H1 (cell line): ENCODE data around the gene AQP2. TPM values are rescaled to one million over a fixed set of nuclear protein-coding genes. Genes with fewer than 3 reads are reported as not detected.

Experiments used
- CTCF ChIA-PET: fragments of 300-600 bp; sonication (Branson Sonifier 250); formaldehyde crosslinking; loops from one replicate; lab custom pipeline; 2021; ENCODE audit not compliant: partially characterized antibody; lab: Charles Lee
- POLR2A ChIA-PET: fragments of 300-600 bp; sonication (Branson Sonifier 250); formaldehyde crosslinking; loops from one replicate; lab custom pipeline; 2021; ENCODE audit warnings: inconsistent platforms; ENCODE audit not compliant: partially characterized antibody; lab: Charles Lee
- DNase-seq, 2 experiments: peaks; one replicate each; pipeline versions ENCODE4 v3.0.0 to v3.0.0-alpha.2; 2010 to 2022; ENCODE audit warnings: low spot score in 2 of 2, low read depth in 1 of 2, mixed read lengths in 1 of 2
- FAIRE-seq: peaks from 2 replicates; lab custom pipeline; 2011; peaks lifted over from hg19 to GRCh38; lab: Jason Lieb, UNC
- H2AFZ ChIP-seq: 2 replicates; pipeline ENCODE4 v1.8.1; 2012; ENCODE audit warnings: low read length, inconsistent platforms
- H2AK5ac ChIP-seq: 2 replicates; pipeline ENCODE4 v1.6.1; 2013; ENCODE audit warnings: low read depth, low read length
- H2BK120ac ChIP-seq: replicated peaks from 2 replicates; pipeline ENCODE3; 2013; ENCODE audit warnings: low read depth, low read length, inconsistent platforms
- H2BK12ac ChIP-seq: 2 replicates; pipeline ENCODE4 v1.6.1; 2013; ENCODE audit warnings: low read depth, low read length
- H2BK15ac ChIP-seq: 2 replicates; pipeline ENCODE4 v1.6.1; 2013; ENCODE audit warnings: low read length
- H2BK20ac ChIP-seq: 2 replicates; pipeline ENCODE4 v1.6.1; 2013; ENCODE audit warnings: low read length
- H2BK5ac ChIP-seq: 2 replicates; pipeline ENCODE4 v1.6.1; 2013; ENCODE audit warnings: low read depth, low read length
- H3K14ac ChIP-seq: 2 replicates; pipeline ENCODE4 v1.6.1; 2013; ENCODE audit warnings: inconsistent platforms; ENCODE audit not compliant: insufficient read length
- H3K18ac ChIP-seq: 2 replicates; pipeline ENCODE4 v1.6.1; 2013; ENCODE audit warnings: low read length; ENCODE audit errors: extremely low read depth
- H3K23ac ChIP-seq: 2 replicates; pipeline ENCODE4 v1.6.1; 2013; ENCODE audit warnings: inconsistent platforms; ENCODE audit not compliant: insufficient read length
- H3K23me2 ChIP-seq: 2 replicates; pipeline ENCODE4 v1.6.1; 2013; ENCODE audit warnings: low read depth, low read length
- H3K27ac ChIP-seq: 2 replicates; pipeline ENCODE4 v1.6.1; 2011; ENCODE audit warnings: low read depth, low read length, inconsistent platforms
- H3K27me3 ChIP-seq, 4 experiments: replicated peaks in 1 of 4; 1 replicate in 1 of 4; 2 replicates in 3 of 4; pipeline versions ENCODE4 v1.6.1 to v1.8.1; 2011 to 2013; ENCODE audit warnings: low read length in 3 of 4, mild to moderate bottlenecking in 3 of 4, inconsistent platforms in 2 of 4, mixed read lengths in 2 of 4, moderate library complexity in 1 of 4; ENCODE audit not compliant: control insufficient read depth in 3 of 4, insufficient read depth in 3 of 4; ENCODE audit errors: extremely low read depth in 1 of 4
- H3K36me3 ChIP-seq, 4 experiments: 2 replicates each; pipeline versions ENCODE4 v1.6.1 to v1.8.1; 2011 to 2013; ENCODE audit warnings: mild to moderate bottlenecking in 4 of 4, low read length in 3 of 4, moderate library complexity in 2 of 4, control low read depth in 1 of 4, inconsistent platforms in 1 of 4; ENCODE audit not compliant: insufficient read depth in 4 of 4, control insufficient read depth in 2 of 4
- H3K4ac ChIP-seq: replicated peaks from 2 replicates; pipeline ENCODE3; 2013; ENCODE audit warnings: low read length, low read depth, mixed read lengths, inconsistent platforms; ENCODE audit not compliant: insufficient read length
- H3K4me1 ChIP-seq, 4 experiments: replicated peaks in 1 of 4; 1 replicate in 1 of 4; 2 replicates in 3 of 4; pipeline versions ENCODE4 v1.6.1 to v1.8.1; 2011 to 2013; ENCODE audit warnings: low read length in 3 of 4, inconsistent platforms in 2 of 4, mixed read lengths in 1 of 4; ENCODE audit not compliant: insufficient read depth in 4 of 4, control insufficient read depth in 3 of 4
- H3K4me2 ChIP-seq, 2 experiments: 2 replicates each; pipeline versions ENCODE4 v1.6.1 to v1.8.1; 2011 to 2013; ENCODE audit warnings: low read depth in 2 of 2, low read length in 2 of 2, control low read depth in 1 of 2, inconsistent platforms in 1 of 2, mild to moderate bottlenecking in 1 of 2; ENCODE audit not compliant: insufficient read depth in 1 of 2
- H3K4me3 ChIP-seq, 4 experiments: fragments of 200-600, 300-600 bp in 1 of 4; sonication (generic), shearing (Covaris generic), sonication (Bioruptor Twin) in 1 of 4; 2 replicates each; pipeline versions ENCODE4 v1.5.1 to v1.8.1; 2011 to 2016; ENCODE audit warnings: low read length in 4 of 4, low read depth in 3 of 4, control low read depth in 2 of 4, inconsistent platforms in 2 of 4, mild to moderate bottlenecking in 2 of 4, mixed read lengths in 1 of 4, moderate library complexity in 1 of 4; ENCODE audit not compliant: insufficient read depth in 2 of 4; ENCODE audit errors: extremely low read depth in 1 of 4
- H3K56ac ChIP-seq: replicated peaks from 2 replicates; pipeline ENCODE3; 2013; ENCODE audit warnings: low read depth, mild to moderate bottlenecking, mixed read lengths, low read length, inconsistent platforms; ENCODE audit not compliant: insufficient read length
- H3K79me1 ChIP-seq: 2 replicates; pipeline ENCODE4 v1.6.1; 2013; ENCODE audit warnings: low read depth, low read length, control low read depth
- H3K79me2 ChIP-seq, 2 experiments: 2 replicates each; pipeline versions ENCODE4 v1.6.1 to v1.8.1; 2012 to 2013; ENCODE audit warnings: low read length in 2 of 2, mild to moderate bottlenecking in 2 of 2, inconsistent platforms in 1 of 2; ENCODE audit not compliant: insufficient read depth in 2 of 2, control insufficient read depth in 1 of 2
- H3K9ac ChIP-seq, 4 experiments: replicated peaks in 1 of 4; 1 replicate in 1 of 4; 2 replicates in 3 of 4; pipeline versions ENCODE4 v1.6.1 to v1.8.1; 2011 to 2013; ENCODE audit warnings: low read depth in 3 of 4, low read length in 3 of 4, control low read depth in 2 of 4, mild to moderate bottlenecking in 2 of 4, moderate library complexity in 2 of 4, inconsistent platforms in 1 of 4; ENCODE audit errors: extremely low read depth in 1 of 4
- H3K9me3 ChIP-seq, 2 experiments: 2 replicates each; pipeline versions ENCODE4 v1.6.1 to v1.8.1; 2012 to 2013; ENCODE audit warnings: mild to moderate bottlenecking in 2 of 2, moderate library complexity in 2 of 2, control low read depth in 1 of 2, inconsistent platforms in 1 of 2, low read depth in 1 of 2, low read length in 1 of 2, mixed read lengths in 1 of 2; ENCODE audit not compliant: insufficient read depth in 2 of 2
- H4K20me1 ChIP-seq, 2 experiments: replicated peaks in 1 of 2; 2 replicates each; pipeline versions ENCODE3 to v1.8.1; 2011 to 2013; ENCODE audit warnings: inconsistent platforms in 2 of 2, low read length in 2 of 2, mild to moderate bottlenecking in 1 of 2; ENCODE audit not compliant: insufficient read depth in 2 of 2, control insufficient read depth in 1 of 2
- H4K5ac ChIP-seq: 2 replicates; pipeline ENCODE4 v1.6.1; 2013; ENCODE audit warnings: low read length, low read depth, mixed read lengths, inconsistent platforms; ENCODE audit not compliant: insufficient read length
- H4K8ac ChIP-seq: 2 replicates; pipeline ENCODE4 v1.8.0; 2013; ENCODE audit warnings: mild to moderate bottlenecking, moderate library complexity, low read length, inconsistent platforms; ENCODE audit not compliant: insufficient read depth; ENCODE audit errors: extremely low read depth
- H4K91ac ChIP-seq: replicated peaks from 2 replicates; pipeline ENCODE3; 2013; ENCODE audit warnings: low read length, mixed read lengths, inconsistent platforms; ENCODE audit not compliant: insufficient read length
- ATF3 ChIP-seq: IDR thresholded peaks from 2 replicates; pipeline ENCODE4 v1.6.1; 2011; ENCODE audit warnings: low read depth, mild to moderate bottlenecking, low read length; ENCODE audit not compliant: insufficient read depth
- CBX5 ChIP-seq: fragments of 300-800, 300-1000 bp; sonication (generic); IDR thresholded peaks from 2 replicates; pipeline ENCODE4 v1.7.1; 2016; ENCODE audit warnings: antibody characterized with exemption, low read length, low read depth
- EP300 ChIP-seq, 2 experiments: IDR thresholded peaks; 1 replicate in 1 of 2; 2 replicates in 1 of 2; pipeline ENCODE4 v1.6.1; 2011 to 2012; ENCODE audit warnings: low read depth in 2 of 2, low read length in 2 of 2, mild to moderate bottlenecking in 2 of 2, borderline replicate concordance in 1 of 2, inconsistent platforms in 1 of 2, moderate library complexity in 1 of 2
- HDAC2 ChIP-seq, 2 experiments: fragments of 300-600 bp in 1 of 2; sonication (generic) in 1 of 2; IDR thresholded peaks; 2 replicates each; pipeline ENCODE4 v1.6.1; 2011 to 2012; ENCODE audit warnings: low read depth in 2 of 2, low read length in 2 of 2, mild to moderate bottlenecking in 2 of 2, moderate library complexity in 2 of 2, borderline replicate concordance in 1 of 2, inconsistent platforms in 1 of 2
- MAFK ChIP-seq: IDR thresholded peaks from 2 replicates; pipeline ENCODE4 v1.6.1; 2012; ENCODE audit warnings: low read depth, mild to moderate bottlenecking, improper control_type of control experiment, low read length
- RAD21 ChIP-seq, 2 experiments: IDR thresholded peaks in 1 of 2; conservative IDR thresholded peaks in 1 of 2; 2 replicates each; pipeline ENCODE4 v1.6.1; 2011; ENCODE audit warnings: low read depth in 2 of 2, low read length in 2 of 2, improper control_type of control experiment in 1 of 2, inconsistent platforms in 1 of 2, mild to moderate bottlenecking in 1 of 2, moderate library complexity in 1 of 2
- RXRA ChIP-seq: IDR thresholded peaks from 2 replicates; pipeline ENCODE4 v1.6.1; 2011; ENCODE audit warnings: low read depth, mild to moderate bottlenecking, low read length, moderate library complexity; ENCODE audit not compliant: insufficient read depth
- SIRT6 ChIP-seq: IDR thresholded peaks from one replicate; pipeline ENCODE4 v1.7.1; 2012; ENCODE audit warnings: low read length, inconsistent platforms
- TBP ChIP-seq: IDR thresholded peaks from 2 replicates; pipeline ENCODE4 v1.6.1; 2011; ENCODE audit warnings: low read depth, low read length, improper control_type of control experiment
- TEAD4 ChIP-seq: IDR thresholded peaks from 2 replicates; pipeline ENCODE4 v1.6.1; 2012; ENCODE audit warnings: low read depth, low read length, inconsistent platforms, mixed read lengths
- USF2 ChIP-seq: IDR thresholded peaks from 2 replicates; pipeline ENCODE4 v1.6.1; 2011; ENCODE audit warnings: low read length, improper control_type of control experiment
- WGBS, 2 experiments: shearing (Covaris generic) in 1 of 2; methylation state at CpG; one replicate each; pipeline versions ENCODE4 v1.1.6 to v1.1.7; 2013 to 2015; ENCODE audit warnings: low lambda C conversion rate in 2 of 2, mixed read lengths in 2 of 2, inconsistent platforms in 1 of 2, low coverage in 1 of 2, missing lambda C conversion rate in 1 of 2; ENCODE audit not compliant: insufficient replicate concordance in 2 of 2, insufficient coverage in 1 of 2, insufficient read length in 1 of 2; ENCODE audit errors: extremely low coverage in 1 of 2, missing lambda C conversion rate in 1 of 2; 5-methylcytosine and 5-hydroxymethylcytosine counted together
- polyA plus RNA-seq, 7 experiments: library from polyadenylated mRNA; depleted of rRNA in 3 of 7; stranded (reverse) in 5 of 7; unstranded in 2 of 7; fragments of >200 nt in 5 of 7; fragments of 200-250 nt in 2 of 7; gene quantifications; 1 replicate in 5 of 7; 2 replicates in 1 of 7; 4 replicates in 1 of 7; pipeline versions ENCODE4 v1.2.1 to v1.2.3, GENCODE V29; 2011 to 2013; ENCODE audit warnings: missing spikeins in 2 of 7, mixed read lengths in 2 of 7
- total RNA-seq: library from RNA; stranded (reverse); fragmentation: NEBNext Ultra II Directional; extraction: Animal tissue kit (Norgen Biotek cat#: 25700); gene quantifications from 2 replicates; pipeline ENCODE4 v1.2.1, GENCODE V29; 2021

The AQP2 gene
- total and polyA plus RNA-seq, 2 of the 8 experiments (the other 6 are each of a cell fraction or from before 2014, with no cell fraction given) = not detected

- H4K20me1 ChIP-seq = no peaks in the 10 kb centered on the region
- H3K27me3 ChIP-seq = peaks cover 0 to 3% (median 0%) of the 10 kb centered on the region in 4 experiments; a peak in 2 of 7 replicates
- no peak overlapping the region for H2BK5ac ChIP-seq
- H4K91ac ChIP-seq = no peak overlapping the region
- H3K79me2 ChIP-seq = no peaks in the 10 kb centered on the region
- POLR2A ChIA-PET = interaction anchor here (0.7 kb wide), 1 partner anchor 85 kb away, joined by 3 read pairs; no protein-coding TSS in a partner anchor
- CTCF ChIA-PET = interaction anchor here (1.3 to 1.9 kb wide), 2 partner anchors 34 to 35 kb away, joined by 4 to 9 read pairs; no protein-coding TSS in a partner anchor
- no peak overlapping the region for H3K56ac ChIP-seq
- no peak overlapping the region for H3K14ac ChIP-seq
- no peak overlapping the region for H3K4me3 ChIP-seq
- H3K23ac ChIP-seq = no peak overlapping the region
- FAIRE-seq = no peak
- no peak overlapping the region for H4K8ac ChIP-seq
- H3K4me1 ChIP-seq = peaks cover 0 to 25% (median 12%) of the 10 kb centered on the region in 4 experiments; a peak in 6 of 7 replicates
- 91% methylated on average over 2 of the region's 2 CpGs; no CpG with 5 or more reads in 1 of the 2 experiments for WGBS, 2 experiments
- H2AK5ac ChIP-seq = no peak overlapping the region
- no peak overlapping the region for H3K18ac ChIP-seq
- no peak overlapping the region for H4K5ac ChIP-seq
- peak overlapping the region; percentile 87; the same call in 1 of the 2 replicates for H2BK20ac ChIP-seq
- H3K9me3 ChIP-seq = no peaks in the 10 kb centered on the region
- no peak overlapping the region for H2AFZ ChIP-seq
- no peak overlapping the region for H3K9ac ChIP-seq
- H3K27ac ChIP-seq = no peak overlapping the region
- no peak overlapping the region for H3K4me2 ChIP-seq
- no peak overlapping the region for H3K4ac ChIP-seq
- no peak overlapping the region for H2BK120ac ChIP-seq
- no peaks in the 10 kb centered on the region for H3K36me3 ChIP-seq
- no peaks in the 10 kb centered on the region for H3K79me1 ChIP-seq
- H2BK12ac ChIP-seq = peak overlapping the region; percentile 71; the same call in 1 of the 2 replicates
- no peaks in the 10 kb centered on the region for H3K23me2 ChIP-seq
- H2BK15ac ChIP-seq = peak overlapping the region; percentile 61; the same call in 1 of the 2 replicates
- DNase-seq = no peak
- TF ChIP-seq TBP (no peak), HDAC2 (IDR thresholded peaks at IDR 0.05; ENCODE audit: borderline replicate concordance in 1 of 2, low read depth in 2 of 2, low read length in 2 of 2) (no peak), MAFK (no peak), SIRT6 (no peak), USF2 (no peak), RAD21 (IDR thresholded peaks at IDR 0.05 in 1 of 2, conservative IDR thresholded peaks at IDR 0.05 in 1 of 2; ENCODE audit: low read depth in 2 of 2, low read length in 2 of 2) (no peak), EP300 (IDR thresholded peaks at IDR 0.05; ENCODE audit: borderline replicate concordance in 1 of 2, low read depth in 2 of 2, low read length in 2 of 2) (no peak), RXRA (no peak), ATF3 (no peak), CBX5 (no peak), TEAD4 (no peak)
Observed at GRCh38 chr12:49911213-49911605, 39.3 kb upstream of the AQP2 start.
